GM08714 (cell line): ENCODE measurements around the gene RAB3B.

Source experiments
- H3K4me3 ChIP-seq: fragments of 200-500 bp; sonication (Bioruptor generic); 2 replicates; pipeline ENCODE4 v1.5.1; 2014; ENCODE audit warnings: mild to moderate bottlenecking, low read length, inconsistent platforms
- ZNF274 ChIP-seq: IDR thresholded peaks from 2 replicates; pipeline ENCODE4 v1.6.1; 2012; ENCODE audit warnings: mild to moderate bottlenecking, low read depth, low read length

Gene RAB3B

DNA sequence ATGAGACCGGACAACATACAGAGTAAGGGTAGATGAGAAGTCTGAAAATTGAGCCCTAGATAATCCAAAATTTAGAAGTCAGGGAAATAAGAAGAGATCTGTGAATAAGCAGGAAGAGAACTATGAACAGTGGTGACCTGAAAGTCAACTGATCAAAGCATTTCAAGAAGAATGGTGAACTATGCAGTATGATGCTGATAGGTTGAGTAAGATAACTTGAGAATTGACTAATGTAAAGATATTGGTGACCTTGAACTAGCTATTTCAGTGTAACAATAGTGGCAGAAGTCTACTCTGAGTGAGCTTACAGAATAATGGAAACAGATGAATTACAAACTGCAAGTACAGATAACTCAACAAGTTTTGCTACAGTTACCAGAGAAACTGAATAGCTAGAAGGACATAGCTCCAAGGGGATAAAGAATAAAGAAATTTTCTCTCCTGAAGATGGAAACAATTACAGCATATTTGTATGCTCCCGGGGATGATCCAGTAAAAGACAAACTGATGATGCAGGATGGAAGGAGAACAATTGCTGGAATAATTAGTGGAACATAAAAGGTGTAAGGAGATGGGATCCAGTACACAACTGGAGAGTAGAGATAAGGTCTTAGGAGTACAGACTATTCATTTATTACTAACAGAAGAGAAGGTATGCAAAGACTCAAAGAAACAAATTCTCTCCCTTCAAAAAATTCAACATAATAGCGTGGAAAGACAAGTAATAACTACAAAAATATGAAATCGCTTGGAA, 122.8 kb downstream of the RAB3B start:
- TF ChIP-seq ZNF274, result no peak
- no peak overlapping the region for H3K4me3 ChIP-seq

DNA sequence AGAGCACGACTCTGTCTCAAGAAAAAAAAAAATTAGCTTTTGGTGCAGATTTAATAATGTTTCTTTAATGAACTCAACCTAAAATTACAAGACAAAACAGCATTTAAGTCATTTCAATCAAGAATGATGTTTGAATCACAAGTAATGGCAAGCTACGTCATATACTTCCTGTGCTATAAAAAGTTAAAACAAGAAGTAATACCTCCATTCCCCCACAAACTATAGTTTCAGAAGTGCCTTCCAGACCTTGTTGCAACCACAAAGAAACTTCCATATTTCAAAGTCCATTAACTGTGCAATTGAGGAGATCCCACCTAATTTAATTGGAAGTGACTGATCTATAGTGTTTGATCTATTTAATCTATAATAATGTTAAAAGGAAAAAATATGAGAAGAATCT, 127.1 kb downstream of the RAB3B start:
- H3K4me3 ChIP-seq, result peak overlapping the region; percentile 49; the same call in 1 of the 2 replicates

DNA sequence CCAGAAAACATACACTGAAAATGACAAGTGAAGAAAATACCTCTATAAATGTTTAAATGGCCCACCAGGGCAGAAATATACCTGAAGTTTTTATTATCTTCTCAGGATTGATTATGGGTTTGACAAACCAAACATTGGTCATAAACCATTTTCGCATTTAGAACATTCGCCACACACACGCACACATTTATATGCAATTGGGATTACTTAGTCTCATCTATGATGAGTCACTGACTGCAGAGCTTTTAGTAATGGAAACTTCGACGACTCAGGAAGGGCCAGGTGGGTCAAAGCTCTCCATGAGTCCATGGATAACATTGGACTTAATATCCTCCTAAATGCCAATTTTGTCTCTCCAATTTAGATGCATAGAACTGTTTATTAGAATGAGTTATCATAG, 128.8 kb downstream of the RAB3B start:
- no peak for TF ChIP-seq ZNF274
- no peak overlapping the region for H3K4me3 ChIP-seq

More for the DNA sequence above, 127.1 kb downstream of the RAB3B start:
- no peak for TF ChIP-seq ZNF274

DNA sequence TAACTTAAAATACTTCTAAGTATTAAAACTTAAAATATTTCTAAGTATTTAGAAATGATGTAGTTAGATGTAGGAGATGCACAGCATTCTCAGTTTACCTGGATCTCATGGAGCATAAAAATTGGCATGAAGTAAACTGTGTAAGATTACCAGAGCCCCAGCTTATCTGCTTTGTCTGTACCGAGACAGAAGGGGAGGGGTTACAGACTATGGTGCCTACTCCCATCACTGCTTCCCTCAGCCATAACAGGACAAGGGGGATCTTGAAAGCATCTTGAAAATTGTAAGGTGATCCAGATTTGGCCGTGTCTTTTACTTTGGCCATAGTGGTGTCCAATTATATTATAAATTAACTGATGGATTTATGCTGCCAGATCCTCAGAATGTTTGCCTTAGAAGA, 130.8 kb downstream of the RAB3B start:
- TF ChIP-seq ZNF274, result no peak
- no peak overlapping the region for H3K4me3 ChIP-seq

DNA sequence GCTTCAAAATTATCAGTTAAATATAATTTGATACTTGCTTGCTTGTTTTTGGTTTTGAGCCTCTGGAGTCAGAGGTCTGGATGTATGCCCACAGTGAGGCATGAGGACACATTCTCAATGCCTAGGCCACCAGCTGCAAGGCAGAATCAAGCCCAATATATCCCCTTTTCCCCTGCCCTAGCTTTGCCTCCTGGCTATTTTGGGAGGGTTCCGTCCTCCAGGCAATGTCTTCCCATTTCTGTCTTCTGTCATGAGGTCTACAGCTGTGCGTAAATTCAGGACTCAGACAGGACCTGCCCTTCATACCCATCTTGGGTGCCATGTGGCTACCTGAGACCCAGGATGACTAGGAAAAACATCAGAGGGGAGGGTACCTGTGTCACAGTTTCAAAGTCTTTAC, 131.2 kb downstream of the RAB3B start:
- no peak for TF ChIP-seq ZNF274
- no peak overlapping the region for H3K4me3 ChIP-seq

DNA sequence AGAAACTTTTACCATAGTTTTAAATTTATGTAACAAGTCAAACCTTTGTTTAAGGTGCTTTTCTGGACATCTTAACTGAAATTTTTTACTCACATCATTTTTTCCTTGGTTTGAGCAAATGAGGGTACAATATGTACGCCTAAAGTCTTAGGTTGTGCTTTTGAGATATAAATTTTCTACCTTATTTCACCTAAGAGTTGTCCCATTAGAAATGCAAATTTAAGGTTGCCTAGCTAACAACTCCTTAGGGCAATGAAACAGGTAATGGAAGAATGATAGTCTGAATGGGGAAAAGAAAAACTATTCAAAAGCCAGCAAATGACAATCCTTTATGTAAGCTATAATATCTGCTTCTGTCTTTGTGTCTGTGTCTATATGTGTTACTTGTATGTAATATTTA, 131.6 kb downstream of the RAB3B start:
- no peak for TF ChIP-seq ZNF274

More for the DNA sequence above, 131.6 kb downstream of the RAB3B start:
- H3K4me3 ChIP-seq, result no peak overlapping the region
